ENCODE measurements around the gene HADHB. TPM values are rescaled to one million over a fixed set of nuclear protein-coding genes. Genes with fewer than 3 reads are reported as not detected.

HADHB gene
- total and polyA plus RNA-seq, 2 of the 13 experiments (the other 11 are each of a cell fraction or from before 2014, with no cell fraction given) = 112 to 238 TPM

DNA sequence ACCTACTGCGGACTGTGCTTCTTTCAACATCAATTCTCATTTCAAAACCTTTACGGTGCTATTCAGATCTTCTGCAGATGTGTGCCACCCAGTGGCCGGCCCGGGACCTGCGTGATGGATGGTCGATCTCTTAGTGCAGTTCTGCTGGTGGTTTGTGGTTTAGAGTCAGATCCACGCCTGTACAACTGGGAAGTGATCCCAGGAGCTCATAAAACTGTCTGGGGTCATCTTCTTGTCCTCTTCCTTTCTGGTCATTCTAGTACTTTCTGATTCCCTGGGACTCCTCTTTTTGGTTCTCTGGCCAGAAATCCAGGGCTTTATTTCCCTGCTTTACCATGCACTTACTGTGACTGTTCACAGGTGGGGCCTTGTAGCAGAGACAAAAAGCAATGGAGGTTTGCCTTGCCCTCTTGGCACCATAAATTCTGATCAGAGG, 85.4 kb downstream of the HADHB start (continued):
- no peak for TF ChIP-seq ZNF276 (CRISPR knock-in tag; IDR thresholded peaks at IDR 0.05; ENCODE audit: low read depth)
- no peak for TF ChIP-seq SATB2 (CRISPR knock-in tag; IDR thresholded peaks at IDR 0.05)
- 0 out of 2 replicates have a peak, but pooled peaks have one; percentile 61 for TF ChIP-seq PPARG (CRISPR knock-in tag; conservative IDR thresholded peaks at IDR 0.05)
- no peak for TF ChIP-seq EZH2 (conservative IDR thresholded peaks at IDR 0.05; ENCODE audit: low read depth, low read length)
- no peak for TF ChIP-seq TFDP1 (CRISPR knock-in tag; IDR thresholded peaks at IDR 0.05; ENCODE audit: borderline replicate concordance)
- no peak; the same call in 1 of the 2 replicates for TF ChIP-seq GABPB1 (CRISPR knock-in tag; IDR thresholded peaks at IDR 0.05)
- TF ChIP-seq TBX3 (IDR thresholded peaks at IDR 0.05; ENCODE audit: borderline replicate concordance) = no peak
- TF ChIP-seq HDAC2 (CRISPR knock-in tag; IDR thresholded peaks at IDR 0.05) = no peak
- TF ChIP-seq GATA4 (IDR thresholded peaks at IDR 0.05; ENCODE audit: borderline replicate concordance, low read depth) = no peak
- TF ChIP-seq SIX4 (CRISPR knock-in tag; IDR thresholded peaks at IDR 0.05) = no peak
- peak; percentile 55 for TF ChIP-seq CEBPG (CRISPR knock-in tag; IDR thresholded peaks at IDR 0.05)
- TF ChIP-seq TEAD3 (CRISPR knock-in tag; optimal IDR thresholded peaks at IDR 0.05; ENCODE audit: borderline replicate concordance) = peak; percentile 60
- TF ChIP-seq RAD51 (IDR thresholded peaks at IDR 0.05; ENCODE audit: borderline replicate concordance) = no peak
- no peak for TF ChIP-seq NFE2 (CRISPR knock-in tag; IDR thresholded peaks at IDR 0.05)
- TF ChIP-seq HHEX (CRISPR knock-in tag; IDR thresholded peaks at IDR 0.05) = no peak
- no peak for TF ChIP-seq MED13 (CRISPR knock-in tag; IDR thresholded peaks at IDR 0.05)
- TF ChIP-seq HNF4A (CRISPR knock-in tag; IDR thresholded peaks at IDR 0.05) = no peak
- TF ChIP-seq FOSL1 (CRISPR knock-in tag; IDR thresholded peaks at IDR 0.05; ENCODE audit: borderline replicate concordance) = no peak
- TF ChIP-seq DR1 (CRISPR knock-in tag; IDR thresholded peaks at IDR 0.05) = no peak
- TF ChIP-seq ZC3H13 (CRISPR knock-in tag; IDR thresholded peaks at IDR 0.05) = no peak
- no peak for TF ChIP-seq SYNCRIP (IDR thresholded peaks at IDR 0.05; ENCODE audit: insufficient read depth, low read depth, low read length)
- peak; percentile 53; the same call in 1 of the 2 replicates for TF ChIP-seq THRA (CRISPR knock-in tag; IDR thresholded peaks at IDR 0.05; ENCODE audit: borderline replicate concordance)
- TF ChIP-seq FIP1L1 (IDR thresholded peaks at IDR 0.05; ENCODE audit: borderline replicate concordance, insufficient read depth, low read depth, low read length) = no peak
- no peak; the same call in 1 of the 2 replicates for TF ChIP-seq SOX5 (CRISPR knock-in tag; IDR thresholded peaks at IDR 0.05; ENCODE audit: borderline replicate concordance)
- TF ChIP-seq ZNF672 (CRISPR knock-in tag; IDR thresholded peaks at IDR 0.05) = no peak
